GM21526 (cell line): ENCODE measurements around the gene SRSF2.
"Not testable (repeated sequence)": the region's sequence is repeated elsewhere in the genome, so short reads cannot be mapped to it uniquely, and the experiment has no call there.

ENCODE experiments used
- ATAC-seq: cut with Tn5 transposase; IDR thresholded peaks from one replicate; pipeline ENCODE4 v1.9.1; 2021; ENCODE audit warnings: moderate library complexity; ENCODE audit not compliant: unreplicated experiment, low FRiP score

The SRSF2 gene, protein sequence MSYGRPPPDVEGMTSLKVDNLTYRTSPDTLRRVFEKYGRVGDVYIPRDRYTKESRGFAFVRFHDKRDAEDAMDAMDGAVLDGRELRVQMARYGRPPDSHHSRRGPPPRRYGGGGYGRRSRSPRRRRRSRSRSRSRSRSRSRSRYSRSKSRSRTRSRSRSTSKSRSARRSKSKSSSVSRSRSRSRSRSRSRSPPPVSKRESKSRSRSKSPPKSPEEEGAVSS

DNA sequence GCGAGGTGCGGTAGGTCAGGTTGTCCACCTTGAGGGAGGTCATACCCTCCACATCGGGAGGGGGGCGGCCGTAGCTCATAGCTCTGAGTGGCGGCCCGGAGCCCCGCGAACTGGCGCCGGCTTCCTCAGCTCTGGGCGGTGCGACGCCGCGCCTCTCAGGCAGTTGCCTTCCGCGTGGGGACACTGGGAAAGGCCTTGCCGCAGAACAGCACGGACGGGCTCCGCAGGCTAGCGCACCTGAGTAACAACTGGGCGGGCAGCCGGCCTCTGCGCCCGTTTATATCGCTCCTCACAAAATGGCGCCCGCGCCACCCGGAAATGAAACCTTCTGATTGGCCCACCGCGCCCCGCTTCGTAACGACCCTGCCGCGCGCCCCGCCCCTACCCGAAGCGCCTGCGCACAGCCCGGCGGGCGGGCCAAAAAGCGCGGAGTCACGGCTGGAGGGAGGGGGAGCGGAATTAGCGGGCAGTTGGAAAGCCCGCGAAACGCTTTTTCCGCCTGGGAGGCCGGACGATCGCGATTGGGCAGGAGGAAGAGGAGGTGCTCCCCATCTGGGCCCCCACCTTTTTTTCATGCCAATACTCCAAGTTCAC lies at the start of gene SRSF2:
Gene SRSF2 (minus strand): TSS at position 250 of the 594 bp plus-strand sequence. CDS start 171 bp downstream, at position 79.
- peak; percentile 48 for ATAC-seq

DNA sequence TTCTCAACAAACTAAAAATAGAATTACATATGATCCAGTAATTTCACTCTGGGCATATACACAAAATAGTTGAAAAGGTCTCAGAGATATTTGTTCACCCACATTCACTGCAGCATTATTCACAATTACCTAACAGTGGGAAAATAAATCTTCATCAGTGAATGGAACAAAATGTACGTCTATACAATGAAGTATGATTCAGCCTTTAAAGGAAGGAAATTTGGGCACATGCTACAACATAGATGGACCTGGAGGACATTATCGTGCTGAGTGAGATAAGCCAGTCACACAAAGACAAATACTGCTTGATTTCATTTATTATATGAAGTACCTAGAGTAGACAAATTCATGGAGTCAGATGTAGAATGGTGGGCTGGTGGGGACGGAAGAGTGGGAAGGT lies 47.8 kb upstream of the SRSF2 start:
- no peak for ATAC-seq

DNA sequence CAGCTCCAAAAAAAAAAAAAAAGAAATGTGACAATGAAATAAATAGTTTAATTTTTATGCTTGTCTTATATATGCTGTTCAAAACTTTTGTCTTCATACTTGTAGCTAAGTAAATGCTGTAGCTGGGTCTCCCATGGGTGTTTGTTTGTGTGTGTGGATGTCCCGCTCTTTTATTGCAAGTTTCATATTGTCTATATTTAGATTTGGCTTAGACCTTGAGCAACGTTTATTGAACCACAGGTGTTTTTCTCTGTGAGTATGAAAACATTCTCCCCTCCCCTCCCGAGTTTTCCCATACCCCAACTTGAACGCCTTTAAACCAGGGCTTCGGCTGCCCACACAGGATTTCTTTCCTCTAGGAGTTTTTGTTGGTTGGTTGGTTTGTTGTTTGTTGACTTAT lies 46.0 kb upstream of the SRSF2 start:
- ATAC-seq, result no peak

DNA sequence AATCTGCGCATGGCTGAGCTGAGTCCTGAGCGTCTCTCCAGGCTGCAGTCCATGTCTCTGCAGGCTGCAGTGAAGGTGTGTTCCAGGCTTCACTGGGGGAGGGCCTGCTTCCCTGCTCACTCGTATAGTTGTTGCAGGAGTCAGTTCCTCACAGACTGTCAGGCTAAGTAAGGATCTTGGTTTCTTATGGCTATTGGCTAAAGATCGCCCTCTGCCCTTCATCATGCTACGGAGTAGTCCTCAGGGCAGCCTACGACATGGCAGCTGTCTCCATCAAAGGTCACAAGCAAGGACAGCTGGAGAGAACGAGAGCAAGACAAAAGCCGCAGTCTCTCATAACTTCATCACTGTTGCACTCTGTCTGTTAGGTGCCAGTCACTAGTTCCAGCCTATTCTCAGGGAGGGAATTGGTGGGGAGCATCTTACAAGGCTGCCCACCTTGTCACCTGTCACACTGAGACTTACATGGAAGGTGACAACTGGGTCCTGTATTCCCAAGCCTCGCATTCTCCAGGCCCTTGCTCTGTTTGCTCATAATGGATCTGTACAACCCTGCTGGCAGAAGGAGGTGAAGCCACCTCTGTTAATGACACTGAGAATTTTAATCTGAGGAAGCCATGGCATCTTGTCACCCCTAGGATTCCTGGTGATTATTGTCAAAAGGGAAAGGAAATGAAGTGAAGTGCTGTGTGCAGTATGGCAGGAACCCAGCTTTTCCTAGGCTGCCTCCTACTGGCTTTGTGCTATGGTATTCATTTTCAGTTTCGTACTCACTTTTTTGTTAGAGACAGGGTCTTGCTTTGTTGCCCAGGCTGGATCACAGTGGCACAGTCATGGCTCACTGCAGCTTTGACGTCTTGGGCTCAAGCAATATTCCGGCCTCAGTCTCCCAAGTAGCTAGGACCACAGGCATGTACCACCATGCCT lies 44.2 kb upstream of the SRSF2 start:
- ATAC-seq, result no peak

DNA sequence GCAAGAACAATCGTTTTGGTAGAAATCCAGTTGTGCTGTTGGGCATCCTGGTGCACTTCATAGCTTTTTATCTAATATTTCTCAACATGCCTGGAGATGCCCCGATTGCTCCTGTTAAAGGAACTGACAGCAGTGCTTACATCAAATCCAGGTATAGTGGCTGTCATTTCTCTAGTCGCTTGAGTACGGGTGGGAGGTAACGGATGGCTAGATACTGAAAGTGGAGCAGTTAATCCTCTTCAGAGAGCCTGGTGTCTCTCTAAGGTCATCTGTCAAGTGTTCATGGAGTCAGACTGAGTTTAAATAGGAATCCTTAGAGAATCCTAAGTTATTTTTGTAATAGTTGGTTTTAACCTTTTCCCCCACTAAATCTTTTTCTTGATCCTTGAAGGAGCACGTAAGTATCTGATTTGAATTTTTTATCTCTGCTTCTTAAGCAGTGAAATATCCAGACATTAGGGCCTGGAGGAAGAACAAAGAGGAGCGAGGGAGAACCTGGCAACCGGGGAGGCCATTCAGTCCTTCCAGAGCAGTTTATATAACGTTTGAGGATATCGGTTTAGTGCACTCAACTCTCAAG lies 38.0 kb upstream of the SRSF2 start:
- no peak for ATAC-seq

DNA sequence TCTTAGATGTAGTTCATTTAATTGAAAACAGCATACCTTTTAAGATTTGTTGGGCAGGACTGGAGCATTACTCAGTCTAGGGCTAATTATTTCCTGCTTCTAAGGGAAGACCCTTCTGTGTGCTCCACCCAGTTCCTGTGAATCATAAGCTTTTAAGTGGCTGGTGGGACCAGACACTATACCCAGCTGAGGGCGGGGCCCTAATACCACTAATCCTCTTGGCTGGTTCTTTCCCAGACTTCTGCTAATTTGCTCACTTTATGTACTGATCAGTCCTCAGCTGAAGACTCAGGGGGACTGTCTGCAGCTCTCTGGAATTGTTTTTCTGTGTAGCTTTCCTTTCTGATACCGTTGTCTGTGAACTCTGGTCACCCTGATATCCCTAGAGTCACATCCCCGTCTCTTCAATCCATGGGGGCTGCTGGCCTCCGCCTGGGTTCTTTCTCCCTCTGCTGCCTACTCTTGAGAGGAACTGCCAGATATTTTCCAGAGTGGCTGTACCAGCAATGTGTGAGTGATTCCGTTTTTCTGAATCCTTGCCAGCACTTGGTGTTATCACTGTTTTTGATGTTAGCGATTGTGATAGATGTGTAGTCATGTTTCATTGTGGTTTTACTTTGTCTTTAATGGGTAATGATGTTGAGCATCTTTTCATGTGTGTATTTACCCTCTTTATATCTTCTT lies 35.9 kb upstream of the SRSF2 start:
- no peak for ATAC-seq

DNA sequence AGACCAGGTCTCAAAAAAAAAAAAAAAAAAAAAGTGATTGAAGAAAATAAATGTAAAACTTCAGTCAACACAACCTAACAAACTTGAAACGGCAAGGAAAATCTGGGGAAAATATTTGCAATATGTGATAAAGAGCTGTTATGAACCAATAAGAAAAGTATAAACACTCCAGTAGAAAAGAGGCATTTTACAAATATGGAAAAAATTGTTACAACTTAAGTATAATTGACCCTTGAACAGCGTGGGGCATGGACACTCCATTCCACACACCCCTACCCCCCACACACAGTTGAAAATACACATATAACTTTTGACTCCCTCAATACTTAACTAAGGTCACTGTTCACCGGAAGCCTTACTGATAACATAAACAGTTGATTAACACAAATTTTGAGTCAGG lies 21.4 kb upstream of the SRSF2 start:
- no peak for ATAC-seq

DNA sequence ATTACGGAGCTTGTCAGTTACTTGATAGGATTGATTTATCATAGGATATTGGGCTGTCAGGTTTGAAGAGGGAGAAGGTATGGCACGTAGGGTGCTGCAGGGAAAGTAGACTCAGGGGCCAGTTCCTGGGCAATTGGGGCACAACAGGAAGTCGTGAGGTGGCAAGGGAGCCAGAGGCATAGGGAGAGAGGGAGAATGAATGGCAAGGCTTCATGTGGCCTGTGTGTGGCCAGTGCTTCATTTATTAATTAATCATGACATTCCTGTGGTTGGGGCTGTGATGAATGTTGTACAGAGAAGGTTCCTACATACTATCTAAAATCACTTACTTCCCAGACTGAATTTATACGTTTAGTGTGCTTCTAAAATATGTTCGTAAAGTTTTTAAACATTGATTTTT lies 20.1 kb upstream of the SRSF2 start:
- no peak for ATAC-seq

DNA sequence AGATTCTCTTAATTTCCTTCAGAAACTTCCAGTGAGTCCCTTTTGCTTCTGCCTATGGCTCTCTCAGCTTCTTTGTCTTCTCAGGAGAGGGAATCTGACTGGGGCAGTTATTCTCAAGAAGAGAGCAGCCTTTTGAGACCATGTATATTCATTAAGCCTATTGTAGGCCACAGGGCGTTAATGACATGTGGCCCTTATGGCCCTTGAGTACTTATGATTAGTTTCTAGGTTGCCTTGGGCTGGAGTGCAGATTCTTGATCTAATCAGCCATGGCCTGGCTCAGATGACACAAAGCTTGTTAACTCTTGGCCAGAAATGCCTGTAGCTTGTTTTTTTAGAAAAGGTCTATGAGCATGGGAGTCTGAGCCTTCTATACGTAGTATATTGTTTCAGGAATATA lies 18.2 kb upstream of the SRSF2 start:
- ATAC-seq, result no peak

DNA sequence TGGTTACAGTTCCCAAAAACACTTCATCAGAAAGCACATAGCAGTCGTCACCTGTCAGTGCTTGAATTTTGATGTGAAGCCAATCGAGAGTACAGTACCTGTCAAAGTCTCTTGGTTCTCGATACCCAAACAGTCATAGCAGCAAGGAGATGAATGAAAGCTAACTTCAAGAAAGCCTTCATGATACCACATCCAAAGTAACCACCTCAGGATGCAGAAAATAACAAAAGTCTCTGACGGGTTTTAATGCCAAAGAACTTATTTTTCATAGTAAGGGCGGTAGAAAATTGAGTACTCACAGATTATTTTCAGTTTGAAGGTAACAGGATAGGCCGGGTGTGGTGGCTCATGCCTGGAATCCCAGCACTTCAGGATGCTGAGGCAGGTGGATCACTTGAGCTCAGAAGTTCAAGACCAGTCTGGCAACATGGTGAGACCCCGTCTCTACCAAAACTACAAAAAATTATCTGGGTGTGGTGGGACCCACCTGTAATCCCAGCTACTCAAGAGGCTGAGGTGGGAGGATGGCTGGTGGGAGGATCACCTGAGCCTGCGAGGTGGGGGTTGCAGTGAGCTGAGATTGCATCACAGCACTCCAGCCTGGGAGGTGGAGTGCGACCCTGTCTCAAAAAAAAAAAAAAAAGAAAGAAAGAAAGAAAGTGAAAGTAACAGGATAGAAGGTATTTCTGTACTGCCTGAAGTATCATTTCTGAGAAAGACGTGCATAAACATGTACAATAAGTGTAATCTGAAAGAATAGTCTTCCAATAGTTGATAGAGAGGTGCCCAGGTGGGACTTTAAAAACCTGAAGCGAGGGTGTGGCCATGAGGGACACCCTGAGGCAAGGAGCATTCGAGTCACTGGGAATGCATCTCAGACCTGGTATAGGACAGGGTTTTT lies 16.2 kb upstream of the SRSF2 start:
- no peak for ATAC-seq

DNA sequence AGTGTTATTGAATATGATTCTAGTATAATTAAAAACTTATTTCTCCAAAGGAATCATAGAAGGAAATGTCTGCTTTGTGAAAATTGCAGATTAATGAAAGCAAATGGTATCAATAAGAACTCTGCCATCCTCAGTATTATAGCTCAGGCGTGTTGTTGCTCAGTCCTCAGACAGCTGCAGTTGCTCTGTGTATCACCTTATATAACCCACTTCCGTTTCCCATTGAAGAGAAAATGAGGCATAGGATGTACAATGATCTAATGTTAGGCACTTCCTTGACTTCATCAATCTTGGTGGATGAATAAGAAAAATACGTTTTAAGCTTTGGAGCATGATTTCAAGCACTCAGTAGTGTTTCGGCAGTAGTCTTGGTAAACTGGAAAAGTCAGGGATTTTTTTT lies 14.9 kb upstream of the SRSF2 start:
- no peak for ATAC-seq

DNA sequence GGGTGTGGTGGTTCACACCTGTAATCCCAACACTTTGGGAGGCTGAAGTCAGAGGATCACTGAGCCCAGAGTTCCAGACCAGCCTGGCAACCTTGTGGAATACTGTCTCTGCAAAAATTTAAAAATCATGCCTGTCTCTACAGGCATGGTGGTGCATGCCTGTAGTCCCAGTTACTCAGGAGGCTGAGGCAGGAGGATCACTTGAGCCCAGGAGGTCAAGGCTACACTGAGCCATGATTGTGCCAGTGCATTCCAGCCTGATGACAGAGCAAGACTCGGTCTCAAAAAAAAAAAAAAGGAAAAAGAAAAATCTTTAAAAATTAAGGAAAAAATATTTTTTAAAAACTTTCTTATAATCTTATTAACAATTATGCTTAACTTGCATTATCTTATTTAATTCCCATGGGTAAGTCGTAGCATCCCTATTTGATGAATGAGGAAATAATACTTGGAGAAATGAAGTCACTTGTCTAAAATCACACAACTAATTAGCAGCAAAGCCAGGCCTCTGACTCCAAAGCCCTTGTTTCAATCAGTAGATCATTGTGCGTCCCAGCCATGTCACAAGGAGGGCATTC lies 14.4 kb upstream of the SRSF2 start:
- ATAC-seq, result no peak

DNA sequence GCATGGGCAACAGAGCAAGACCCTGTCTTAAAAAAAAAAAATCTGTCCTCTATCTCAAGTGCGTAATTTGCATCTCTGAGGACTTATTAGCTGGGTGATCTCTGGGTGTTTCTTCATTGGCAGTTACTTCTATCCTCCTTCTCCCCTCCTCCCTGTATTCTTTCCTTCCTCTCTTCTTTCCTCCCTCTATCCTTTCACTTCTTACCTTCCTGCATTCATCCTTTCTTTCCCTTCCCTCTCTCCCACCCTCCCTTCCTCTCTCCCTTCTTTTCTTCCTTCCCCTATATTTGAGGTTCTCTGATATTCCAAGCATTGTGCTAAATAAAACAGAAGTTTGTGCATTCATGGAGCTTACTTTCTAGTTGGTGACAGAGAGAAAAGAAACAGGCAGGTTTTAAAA lies 11.5 kb upstream of the SRSF2 start:
- no peak for ATAC-seq

DNA sequence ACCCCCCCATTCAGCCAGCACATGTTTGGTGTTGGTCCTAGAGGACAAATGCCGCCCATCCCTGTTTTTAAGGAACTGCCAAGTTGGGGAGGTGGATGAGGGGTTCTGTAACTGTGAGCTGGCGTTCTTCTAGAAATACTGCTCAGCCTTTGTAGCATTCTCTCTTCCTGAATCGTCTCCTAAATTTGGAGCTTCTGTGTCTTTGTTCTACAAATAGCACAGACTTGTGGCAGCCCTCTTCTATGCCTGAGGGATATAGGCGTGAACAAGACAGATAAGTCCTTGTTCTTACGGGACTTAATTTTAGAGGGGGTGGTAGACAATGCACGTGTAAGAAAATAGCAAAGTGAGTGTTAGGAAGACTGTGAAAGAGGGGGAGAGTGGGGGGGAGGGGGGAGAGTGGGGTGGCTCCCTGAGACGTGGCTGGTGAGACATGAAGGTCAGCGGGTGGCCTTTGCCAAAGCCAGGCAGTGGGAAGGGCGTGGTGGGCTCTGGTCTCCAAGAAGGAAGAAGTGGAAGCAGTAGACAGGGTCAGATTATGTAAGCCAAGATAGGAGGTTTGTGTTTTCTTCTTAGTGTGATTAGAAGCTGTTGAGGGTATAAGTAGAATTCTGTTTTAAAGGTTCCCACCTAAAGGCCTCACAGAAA lies 10.7 kb upstream of the SRSF2 start:
- ATAC-seq, result no peak

DNA sequence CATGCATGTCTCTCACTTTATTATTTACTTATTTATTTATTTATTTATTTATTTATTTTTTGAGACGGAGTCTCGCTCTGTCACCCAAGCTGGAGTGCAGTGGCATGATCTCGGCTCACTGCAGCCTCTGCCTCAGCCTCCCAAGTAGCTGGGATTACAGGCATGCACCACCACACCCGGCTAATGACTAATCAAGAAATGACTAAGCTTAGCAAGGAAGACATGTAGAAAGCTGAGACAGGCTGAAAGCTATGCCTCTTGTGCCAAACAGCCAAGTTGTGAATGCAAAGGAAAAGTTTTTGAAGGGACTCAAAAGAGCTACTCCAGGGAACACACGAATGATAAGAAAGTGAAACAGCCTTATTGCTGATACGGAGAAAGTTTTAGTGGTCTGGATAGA lies 8.7 kb upstream of the SRSF2 start:
- ATAC-seq, result not testable (repeated sequence)

DNA sequence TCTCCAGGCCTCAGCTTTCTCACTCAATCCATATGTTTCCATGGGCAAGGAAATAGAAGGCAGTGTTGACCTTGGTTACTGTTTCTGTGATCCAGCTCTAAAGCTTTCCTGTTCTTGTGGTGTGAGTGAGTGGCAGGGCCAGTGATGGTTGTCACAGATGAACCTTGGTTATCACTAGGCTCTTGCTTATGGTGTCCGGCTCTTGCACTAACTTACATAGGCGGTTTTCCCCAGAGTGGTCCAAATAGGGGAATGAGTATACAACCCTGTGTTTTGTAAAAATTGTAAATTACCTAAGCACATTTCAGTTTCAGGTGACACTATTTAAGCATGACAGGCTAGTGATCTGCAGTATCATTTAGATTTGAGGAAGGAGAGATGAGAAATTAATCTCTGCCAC lies 7.6 kb upstream of the SRSF2 start:
- ATAC-seq, result no peak

DNA sequence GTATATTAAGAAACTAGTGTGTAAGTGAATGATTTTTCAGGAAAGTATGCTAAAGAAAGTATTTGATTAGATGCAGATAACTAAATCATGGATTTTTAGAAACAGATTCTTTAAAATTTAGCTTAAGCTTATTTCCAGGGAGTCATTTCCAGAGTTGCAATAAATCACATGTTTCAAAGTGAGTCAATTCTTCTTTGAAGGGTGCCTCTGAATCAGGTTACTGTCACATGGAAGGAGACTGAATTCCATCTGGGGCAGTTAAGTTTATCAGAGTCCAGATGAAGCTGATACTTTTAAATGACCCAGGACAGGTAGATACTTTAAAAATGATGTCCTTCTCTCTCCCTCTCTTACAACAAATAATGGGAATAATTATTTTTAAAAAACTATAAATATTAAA lies 5.8 kb upstream of the SRSF2 start:
- ATAC-seq, result no peak

DNA sequence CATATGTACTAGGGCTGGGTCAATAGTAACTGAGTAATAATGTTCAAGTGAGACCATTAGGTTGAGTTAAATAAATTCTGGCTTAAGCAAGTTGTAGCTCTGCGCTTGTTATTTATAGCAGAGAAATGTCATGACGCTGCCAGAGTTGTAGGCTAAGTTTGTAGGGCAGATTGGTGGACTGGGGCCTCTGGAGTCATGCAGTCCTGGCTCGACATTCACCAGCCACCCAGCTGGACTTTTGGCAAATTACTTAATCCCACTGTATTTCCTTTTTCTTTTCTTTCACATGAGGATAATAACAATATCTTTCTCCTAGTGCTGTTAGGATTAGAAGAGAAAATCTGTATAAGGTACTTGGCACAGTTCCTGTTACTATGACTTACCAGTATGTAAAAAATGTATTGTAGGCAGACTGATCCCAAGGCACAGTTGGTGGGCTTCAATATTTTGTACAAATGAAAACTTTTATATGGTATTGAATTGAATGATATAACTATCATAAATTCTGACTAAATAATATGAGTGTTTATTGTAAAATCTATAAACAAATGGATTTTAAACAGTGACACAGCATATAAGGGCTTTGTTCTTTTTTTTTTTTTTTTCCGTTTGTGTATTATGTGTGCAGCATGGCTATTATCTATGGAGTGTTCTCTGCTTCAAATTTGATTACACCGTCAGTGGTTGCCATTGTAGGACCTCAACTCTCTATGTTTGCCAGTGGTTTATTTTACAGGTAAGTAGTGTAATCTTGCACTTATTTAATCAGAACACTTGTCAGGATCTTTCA lies 3.4 kb upstream of the SRSF2 start:
- no peak for ATAC-seq
